Gastrocnemius medialis (tissue), 4 donors: Measurements from ENCODE around the gene LCE1A. TPM values are rescaled to one million over a fixed set of nuclear protein-coding genes. Genes with fewer than 3 reads are reported as not detected.

Experiments used
- ATAC-seq, 2 donors: fragments of 150-250 bp; one replicate each; pipeline ENCODE4 v1.9.1; 2016
- DNase-seq, 2 donors: peaks; one replicate each; pipeline ENCODE4 v3.0.0-alpha.2; 2019
- H3K27ac ChIP-seq, 4 donors: fragments of 200-600 bp; sonication (generic); 1 replicate in 1 of 4; 2 replicates in 3 of 4; pipeline ENCODE4 v1.5.1; 2016 to 2018; ENCODE audit warnings: mild to moderate bottlenecking in 2 of 4, moderate library complexity in 1 of 4
- H3K27me3 ChIP-seq, 3 donors: fragments of 200-600 bp; sonication (generic) in 2 of 3; 1 replicate in 1 of 3; 2 replicates in 2 of 3; pipeline versions ENCODE4 v1.5.1 to v1.6.0; 2016 to 2019; ENCODE audit warnings: mild to moderate bottlenecking in 1 of 3, moderate library complexity in 1 of 3
- H3K36me3 ChIP-seq, 2 donors: fragments of 200-600 bp; sonication (generic) in 1 of 2; one replicate each; pipeline ENCODE4 v1.5.1; 2017 to 2018
- H3K4me1 ChIP-seq, 2 donors: fragments of 200-600 bp; sonication (generic) in 1 of 2; one replicate each; pipeline ENCODE4 v1.5.1; 2016 to 2017; ENCODE audit warnings: mild to moderate bottlenecking in 2 of 2
- H3K4me3 ChIP-seq, 4 donors: fragments of 200-600 bp; sonication (generic) in 3 of 4; 1 replicate in 1 of 4; 2 replicates in 3 of 4; pipeline ENCODE4 v1.5.1; 2016 to 2019; ENCODE audit warnings: mild to moderate bottlenecking in 2 of 4
- H3K9me3 ChIP-seq, 3 donors: fragments of 200-600 bp; sonication (generic) in 2 of 3; 1 replicate in 1 of 3; 2 replicates in 2 of 3; pipeline ENCODE4 v1.5.1; 2016 to 2019
- POLR2A ChIP-seq, 2 donors: fragments of 450-650 bp; IDR thresholded peaks; one replicate each; pipeline ENCODE4 v1.6.1; 2017; ENCODE audit warnings: antibody characterized with exemption in 2 of 2, mild to moderate bottlenecking in 2 of 2, moderate library complexity in 2 of 2
- in situ Hi-C, 4 donors: fragments of 200-750 bp; cut with MboI; loops; one replicate each; pipeline versions ENCODE4 v1.15.0 to v1.8.0; 2017; ENCODE audit warnings: low sequenced_read_pairs in 4 of 4
- intact Hi-C: fragments of 100-400 bp; cut with DNase I; formaldehyde crosslinking; loops from one replicate; pipeline ENCODE4 v1.15.1; 2023; ENCODE audit warnings: low total_unique reads
- total RNA-seq, 4 donors: library from RNA; depleted of rRNA; stranded (reverse); fragments of >200 nt; gene quantifications; one replicate each; pipeline versions ENCODE4 v1.1.0 to v1.2.3, GENCODE V29; 2016
- TF ChIP-seq, protein P1 (sequence below), 5 experiments: fragments of 450-650 bp in 3 of 5; fragments of 200-600 bp in 2 of 5; sonication (generic) in 2 of 5; IDR thresholded peaks in 4 of 5; conservative IDR thresholded peaks in 1 of 5; 1 replicate in 4 of 5; 2 replicates in 1 of 5; pipeline ENCODE4 v1.5.1; 2016 to 2019; ENCODE audit warnings: antibody characterized with exemption in 5 of 5, mild to moderate bottlenecking in 3 of 5, moderate library complexity in 3 of 5

LCE1A gene
- total RNA-seq, 4 donors from 2014 or later, result not detected

DNA sequence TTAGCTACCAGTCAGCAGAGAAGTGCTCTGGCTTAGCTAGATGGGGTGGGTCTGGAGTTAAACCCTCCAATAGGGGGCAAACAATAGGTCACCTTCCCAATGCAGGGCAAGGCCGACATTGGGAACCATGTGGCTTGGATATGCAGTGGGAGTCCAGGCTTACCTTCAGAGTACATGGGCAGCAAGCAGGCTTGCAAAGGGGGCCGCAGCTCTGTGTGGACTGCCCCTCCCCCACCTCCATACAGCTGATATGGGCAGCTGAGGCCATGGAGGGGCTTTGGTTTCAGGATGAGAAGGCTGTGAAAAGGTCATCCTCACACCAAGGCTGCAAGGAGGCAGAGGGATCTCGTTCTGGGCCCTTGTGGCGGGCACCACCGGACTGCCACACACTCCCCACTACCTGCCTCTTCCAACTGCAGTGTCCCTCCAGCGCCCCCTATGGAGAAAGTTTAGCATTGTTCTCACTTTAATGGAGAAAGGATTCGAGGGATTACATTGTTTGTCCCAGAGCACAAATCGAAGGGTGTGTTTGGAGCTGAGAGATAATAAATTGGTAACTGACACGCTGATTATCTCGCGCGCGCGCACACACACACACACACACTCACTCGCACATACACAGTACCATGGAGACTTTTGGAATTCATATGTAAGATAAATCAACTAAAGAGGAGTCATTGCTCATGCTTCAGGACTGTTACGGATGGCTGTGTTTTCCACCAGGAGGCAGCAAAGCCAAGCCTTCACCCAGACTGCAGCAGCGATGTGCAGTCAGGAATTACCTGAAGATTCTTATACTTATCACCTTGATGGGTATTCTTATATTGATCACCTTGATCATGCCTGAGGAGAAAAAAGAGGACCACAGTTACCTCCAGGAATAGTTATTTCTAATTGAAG, 43.8 kb downstream of the LCE1A start:
- Histone ChIP-seq H3K4me3 (no peak overlapping the region), H3K36me3 (no peaks in the 10 kb centered on the region), H3K4me1 (no peaks in the 10 kb centered on the region), H3K9me3 (no peaks in the 10 kb centered on the region), H3K27ac (no peak overlapping the region), H3K27me3 (no peaks in the 10 kb centered on the region)
- no peak for DNase-seq
- no peak for ATAC-seq
- in situ Hi-C loops (no loop called here), intact Hi-C loops (no loop called here)
- TF ChIP-seq POLR2A (IDR thresholded peaks at IDR 0.05), result no peak
- TF ChIP-seq, protein P1, sequence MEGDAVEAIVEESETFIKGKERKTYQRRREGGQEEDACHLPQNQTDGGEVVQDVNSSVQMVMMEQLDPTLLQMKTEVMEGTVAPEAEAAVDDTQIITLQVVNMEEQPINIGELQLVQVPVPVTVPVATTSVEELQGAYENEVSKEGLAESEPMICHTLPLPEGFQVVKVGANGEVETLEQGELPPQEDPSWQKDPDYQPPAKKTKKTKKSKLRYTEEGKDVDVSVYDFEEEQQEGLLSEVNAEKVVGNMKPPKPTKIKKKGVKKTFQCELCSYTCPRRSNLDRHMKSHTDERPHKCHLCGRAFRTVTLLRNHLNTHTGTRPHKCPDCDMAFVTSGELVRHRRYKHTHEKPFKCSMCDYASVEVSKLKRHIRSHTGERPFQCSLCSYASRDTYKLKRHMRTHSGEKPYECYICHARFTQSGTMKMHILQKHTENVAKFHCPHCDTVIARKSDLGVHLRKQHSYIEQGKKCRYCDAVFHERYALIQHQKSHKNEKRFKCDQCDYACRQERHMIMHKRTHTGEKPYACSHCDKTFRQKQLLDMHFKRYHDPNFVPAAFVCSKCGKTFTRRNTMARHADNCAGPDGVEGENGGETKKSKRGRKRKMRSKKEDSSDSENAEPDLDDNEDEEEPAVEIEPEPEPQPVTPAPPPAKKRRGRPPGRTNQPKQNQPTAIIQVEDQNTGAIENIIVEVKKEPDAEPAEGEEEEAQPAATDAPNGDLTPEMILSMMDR (IDR thresholded peaks at IDR 0.05 in 4 of 5, conservative IDR thresholded peaks at IDR 0.05 in 1 of 5), result no peak

DNA sequence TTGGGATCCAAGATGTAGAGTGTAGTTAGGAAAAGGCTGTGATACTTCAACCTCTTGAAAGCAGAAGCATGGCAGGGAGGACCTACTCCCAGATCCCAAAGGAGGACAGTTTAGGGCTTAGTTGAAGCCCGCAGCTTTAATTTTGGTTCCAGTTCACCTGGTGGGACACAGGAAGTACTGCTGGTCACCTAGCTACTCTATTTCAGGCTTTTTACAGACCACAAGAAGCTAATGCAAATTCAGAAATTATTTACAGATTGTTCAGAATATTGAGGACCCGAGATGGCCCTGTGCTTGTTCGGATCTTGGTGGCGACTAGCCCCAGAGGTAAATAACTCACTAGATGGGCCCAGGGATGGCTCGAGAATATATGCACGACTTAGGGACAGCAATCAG, 44.5 kb downstream of the LCE1A start:
- H3K27me3 ChIP-seq, result no peaks in the 10 kb centered on the region
- no peak for ATAC-seq
- no peak for DNase-seq
- intact Hi-C loops, result no loop called here
- H3K9me3 ChIP-seq, result no peaks in the 10 kb centered on the region
- no peak for TF ChIP-seq POLR2A (IDR thresholded peaks at IDR 0.05)
- TF ChIP-seq, protein P1 (IDR thresholded peaks at IDR 0.05 in 4 of 5, conservative IDR thresholded peaks at IDR 0.05 in 1 of 5), result no peak
- no peaks in the 10 kb centered on the region for H3K4me1 ChIP-seq
- in situ Hi-C loops, result no loop called here
- no peak overlapping the region for H3K27ac ChIP-seq
- no peak overlapping the region for H3K4me3 ChIP-seq
- H3K36me3 ChIP-seq, result no peaks in the 10 kb centered on the region

DNA sequence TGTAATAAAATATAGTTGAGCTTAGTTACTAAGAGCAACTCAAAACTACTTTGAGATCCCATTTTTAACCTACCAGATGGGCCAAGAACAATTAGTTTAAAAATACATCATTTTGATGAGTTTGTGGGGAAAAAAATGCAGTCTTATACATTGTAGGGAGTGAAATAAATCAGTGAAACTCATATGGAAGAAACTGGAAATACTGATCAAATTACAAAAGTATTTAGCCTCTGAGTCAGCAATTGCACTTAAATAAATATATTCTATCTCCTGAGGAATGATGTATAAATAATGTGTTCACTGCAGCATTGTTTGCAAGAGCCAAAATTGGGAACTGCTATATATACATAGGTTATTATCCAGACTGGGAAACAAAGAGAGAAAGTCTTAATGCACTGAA, 46.2 kb downstream of the LCE1A start:
- ATAC-seq (no peak), DNase-seq (no peak)
- H3K4me1 ChIP-seq, result no peaks in the 10 kb centered on the region
- intact Hi-C loops (no loop called here), in situ Hi-C loops (no loop called here)
- no peak overlapping the region for H3K4me3 ChIP-seq
- no peaks in the 10 kb centered on the region for H3K27me3 ChIP-seq
- no peaks in the 10 kb centered on the region for H3K36me3 ChIP-seq
- no peak overlapping the region for H3K27ac ChIP-seq
- TF ChIP-seq POLR2A (IDR thresholded peaks at IDR 0.05), result no peak
- TF ChIP-seq, protein P1 (IDR thresholded peaks at IDR 0.05 in 4 of 5, conservative IDR thresholded peaks at IDR 0.05 in 1 of 5), result no peak
- no peaks in the 10 kb centered on the region for H3K9me3 ChIP-seq

DNA sequence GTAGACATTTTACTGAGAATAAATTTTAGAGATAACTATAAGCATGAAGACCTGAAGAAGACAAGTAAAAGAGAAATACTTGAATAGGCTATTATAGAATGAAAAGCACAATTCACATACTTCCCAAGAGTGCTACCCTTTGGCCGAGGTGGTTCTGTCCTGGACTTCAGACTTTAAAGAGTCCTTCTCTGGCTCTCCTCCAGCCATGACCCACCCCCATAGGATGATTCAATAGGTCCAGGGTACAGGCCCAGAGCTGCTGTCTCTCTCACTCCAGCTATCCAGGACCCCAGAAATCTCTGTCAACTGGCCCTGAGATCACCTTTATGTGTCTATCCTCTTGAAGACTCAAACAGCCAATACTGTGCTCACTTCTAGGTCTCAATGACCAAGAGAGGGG, 49.6 kb downstream of the LCE1A start:
- intact Hi-C loops, result no loop called here
- TF ChIP-seq, protein P1 (IDR thresholded peaks at IDR 0.05 in 4 of 5, conservative IDR thresholded peaks at IDR 0.05 in 1 of 5), result no peak
- TF ChIP-seq POLR2A (IDR thresholded peaks at IDR 0.05), result no peak
- Histone ChIP-seq H3K9me3 (no peaks in the 10 kb centered on the region), H3K4me3 (no peak overlapping the region), H3K27ac (no peak overlapping the region), H3K36me3 (no peaks in the 10 kb centered on the region), H3K27me3 (no peaks in the 10 kb centered on the region), H3K4me1 (no peaks in the 10 kb centered on the region)
- no peak for ATAC-seq
- in situ Hi-C loops, result no loop called here
- no peak for DNase-seq

Other genes starting within 250 kb of the LCE1A start
- gene LCE3D, start 247.0 kb upstream of the LCE1A start, total RNA-seq, result not detected
- gene LCE3C, start 227.2 kb upstream of the LCE1A start, total RNA-seq, result not detected
- gene LCE3B, start 213.7 kb upstream of the LCE1A start, total RNA-seq, result not detected
- gene LCE3A, start 204.4 kb upstream of the LCE1A start, total RNA-seq, result not detected
- not detected for gene LCE2D, start 164.1 kb upstream of the LCE1A start, total RNA-seq
- gene LCE2C, start 152.2 kb upstream of the LCE1A start, total RNA-seq, result not detected
- not detected for gene LCE2B, start 141.3 kb upstream of the LCE1A start, total RNA-seq
- not detected for gene LCE2A, start 129.1 kb upstream of the LCE1A start, total RNA-seq
- gene LCE4A, start 119.3 kb upstream of the LCE1A start, total RNA-seq, result not detected
- gene KPRP, start 69.4 kb upstream of the LCE1A start, total RNA-seq, result not detected
- not detected for gene LCE1F, start 52.3 kb upstream of the LCE1A start, total RNA-seq
- gene LCE1E, start 41.2 kb upstream of the LCE1A start, total RNA-seq, result not detected
- gene LCE1D, start 30.8 kb upstream of the LCE1A start, total RNA-seq, result not detected
- gene LCE1C, start 20.8 kb upstream of the LCE1A start, total RNA-seq, result not detected
- not detected for gene LCE1B, start 15.5 kb upstream of the LCE1A start, total RNA-seq
- not detected for gene LCE6A, start 15.4 kb downstream of the LCE1A start, total RNA-seq
- gene LCE7A, start 32.5 kb downstream of the LCE1A start, total RNA-seq, result not detected
- not detected for gene SMCP, start 50.8 kb downstream of the LCE1A start, total RNA-seq
- gene IVL, start 81.1 kb downstream of the LCE1A start, total RNA-seq, result not detected
- gene SPRR5, start 119.7 kb downstream of the LCE1A start, total RNA-seq, result not detected
- not detected for gene SPRR4, start 143.2 kb downstream of the LCE1A start, total RNA-seq
- gene SPRR1A, start 156.6 kb downstream of the LCE1A start, total RNA-seq, result not detected
- gene SPRR3, start 174.3 kb downstream of the LCE1A start, total RNA-seq, result not detected
- not detected for gene SPRR1B, start 203.7 kb downstream of the LCE1A start, total RNA-seq
- not detected for gene SPRR2D, start 213.6 kb downstream of the LCE1A start, total RNA-seq
- gene SPRR2A, start 230.0 kb downstream of the LCE1A start, total RNA-seq, result not detected
- not detected for gene SPRR2B, start 244.1 kb downstream of the LCE1A start, total RNA-seq